Large intestine (tissue), 3 donors: Measurements from ENCODE around the gene TAGLN3. TPM values are rescaled to one million over a fixed set of nuclear protein-coding genes. Genes with fewer than 3 reads are reported as not detected.
A peak's percentile ranks its signal among the peaks of the same experiment; 100 is the strongest.

Experiments
- DNase-seq, 2 donors: peaks; one replicate each; pipeline versions ENCODE4 v3.0.0 to v3.0.0-alpha.2; 2013
- H3K27ac ChIP-seq: one replicate; pipeline ENCODE4 v1.5.1; 2013; ENCODE audit warnings: low read length
- H3K27me3 ChIP-seq: 2 replicates; pipeline ENCODE4 v1.6.1; 2013; ENCODE audit warnings: low read length; ENCODE audit not compliant: control insufficient read depth, insufficient read depth
- H3K36me3 ChIP-seq: 2 replicates; pipeline ENCODE4 v1.6.1; 2013; ENCODE audit warnings: low read length; ENCODE audit not compliant: control insufficient read depth, insufficient read depth
- H3K4me1 ChIP-seq: one replicate; pipeline ENCODE4 v1.6.1; 2013; ENCODE audit warnings: low read length; ENCODE audit not compliant: control insufficient read depth, insufficient read depth
- H3K4me3 ChIP-seq: one replicate; pipeline ENCODE4 v1.5.1; 2013; ENCODE audit warnings: low read length
- H3K9me3 ChIP-seq: one replicate; pipeline ENCODE4 v1.6.1; 2013; ENCODE audit warnings: mild to moderate bottlenecking, low read depth, low read length, moderate library complexity; ENCODE audit not compliant: control insufficient read depth
- WGBS: methylation state at CpG from one replicate; pipeline ENCODE4 v1.1.5; 2013; ENCODE audit warnings: low lambda C conversion rate; ENCODE audit not compliant: insufficient coverage; 5-methylcytosine and 5-hydroxymethylcytosine counted together
- polyA plus RNA-seq: library from polyadenylated mRNA; unstranded; fragments of 120-200 nt; gene quantifications from one replicate; pipeline ENCODE4 v1.2.1, GENCODE V29; 2013

The TAGLN3 gene
- polyA plus RNA-seq, 1 donor: 20.2 TPM

- DNase-seq: no peak
- Histone ChIP-seq H3K36me3 (peaks cover 12% of the 10 kb centered on the region), H3K4me3 (no peak overlapping the region), H3K9me3 (no peaks in the 10 kb centered on the region), H3K27me3 (no peaks in the 10 kb centered on the region), H3K27ac (no peak overlapping the region), H3K4me1 (no peaks in the 10 kb centered on the region)
- no CpG with 5 or more reads among the region's 4 CpGs for WGBS
Observed at GRCh38 chr3:111956995-111957734, 41.6 kb upstream of the TAGLN3 start.

GRCh38 chr3:111961461-111962164, 37.1 kb upstream of the TAGLN3 start:
- Histone ChIP-seq H3K4me1 (no peaks in the 10 kb centered on the region), H3K9me3 (no peaks in the 10 kb centered on the region), H3K4me3 (no peak overlapping the region), H3K36me3 (peaks cover 2% of the 10 kb centered on the region), H3K27me3 (no peaks in the 10 kb centered on the region), H3K27ac (no peak overlapping the region)
- DNase-seq: no peak
- 100% methylated on average over 1 of the region's 3 CpGs for WGBS

- DNase-seq: no peak
- Histone ChIP-seq H3K9me3 (no peaks in the 10 kb centered on the region), H3K36me3 (peaks cover 5% of the 10 kb centered on the region), H3K27ac (no peak overlapping the region), H3K27me3 (no peaks in the 10 kb centered on the region), H3K4me1 (peaks cover 4% of the 10 kb centered on the region), H3K4me3 (no peak overlapping the region)
- no CpG with 5 or more reads among the region's 1 CpG for WGBS
Observed at GRCh38 chr3:111963424-111963823, 35.3 kb upstream of the TAGLN3 start.

DNA sequence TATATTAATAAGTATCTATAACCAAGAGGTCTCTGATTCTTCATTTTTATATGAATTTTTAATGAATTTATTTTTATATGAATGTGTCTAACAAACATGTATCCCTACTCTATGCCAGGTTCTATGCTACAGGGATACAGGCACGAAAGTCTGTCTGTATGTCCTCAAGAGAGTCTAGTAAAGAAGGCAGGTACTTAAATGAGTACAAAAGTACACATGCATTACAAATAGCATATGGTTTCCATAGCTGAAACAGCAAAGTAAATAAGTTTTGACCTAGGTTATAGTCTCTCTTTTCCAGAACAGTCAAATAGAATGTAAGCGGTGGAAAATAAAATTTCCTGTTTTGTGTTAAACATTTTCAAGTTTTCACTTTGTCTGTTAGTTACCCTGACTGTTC, 33.2 kb upstream of the TAGLN3 start:
- H3K4me1 ChIP-seq: peaks cover 4% of the 10 kb centered on the region
- H3K27me3 ChIP-seq: no peaks in the 10 kb centered on the region
- 88% methylated on average over 1 of the region's 2 CpGs for WGBS
- peaks cover 5% of the 10 kb centered on the region for H3K36me3 ChIP-seq
- H3K27ac ChIP-seq: no peak overlapping the region
- no peaks in the 10 kb centered on the region for H3K9me3 ChIP-seq
- no peak for DNase-seq
- H3K4me3 ChIP-seq: no peak overlapping the region

DNA sequence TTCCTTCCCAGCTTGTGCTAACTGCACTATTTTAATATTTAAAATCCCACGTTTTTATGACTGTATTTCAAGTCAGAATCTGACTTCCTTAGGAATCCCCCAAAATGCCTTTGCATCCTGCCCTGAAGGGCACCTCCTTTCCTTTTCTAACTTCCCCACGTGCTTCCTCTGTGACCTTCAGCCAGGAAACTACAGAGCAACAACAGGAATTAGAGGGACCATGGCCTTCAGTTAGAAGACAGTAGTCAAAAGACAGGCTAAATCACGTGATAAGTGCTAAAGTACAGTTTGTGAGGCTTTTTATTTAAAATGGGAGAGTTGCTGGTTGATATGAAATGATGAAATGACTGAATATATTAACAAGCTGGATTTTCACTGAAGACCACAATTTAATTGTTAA, 31.7 kb upstream of the TAGLN3 start:
- Histone ChIP-seq H3K9me3 (no peaks in the 10 kb centered on the region), H3K36me3 (peaks cover 5% of the 10 kb centered on the region), H3K4me1 (peaks cover 4% of the 10 kb centered on the region), H3K27me3 (no peaks in the 10 kb centered on the region), H3K4me3 (no peak overlapping the region), H3K27ac (peak overlapping the region; percentile 57)
- peak; percentile 37 to 63 for DNase-seq
- 55% methylated on average over 2 of the region's 3 CpGs for WGBS

- Histone ChIP-seq H3K9me3 (no peaks in the 10 kb centered on the region), H3K36me3 (peaks cover 5% of the 10 kb centered on the region), H3K4me1 (peaks cover 4% of the 10 kb centered on the region), H3K27ac (peak overlapping the region; percentile 57), H3K27me3 (no peaks in the 10 kb centered on the region), H3K4me3 (no peak overlapping the region)
- peak; percentile 74 to 75 for DNase-seq
- 6% methylated on average over 6 of the region's 8 CpGs for WGBS
Observed at GRCh38 chr3:111967651-111968274, 31.0 kb upstream of the TAGLN3 start.

- no peak overlapping the region for H3K27ac ChIP-seq
Observed at GRCh38 chr3:111968319-111969054, 30.2 kb upstream of the TAGLN3 start.

DNA sequence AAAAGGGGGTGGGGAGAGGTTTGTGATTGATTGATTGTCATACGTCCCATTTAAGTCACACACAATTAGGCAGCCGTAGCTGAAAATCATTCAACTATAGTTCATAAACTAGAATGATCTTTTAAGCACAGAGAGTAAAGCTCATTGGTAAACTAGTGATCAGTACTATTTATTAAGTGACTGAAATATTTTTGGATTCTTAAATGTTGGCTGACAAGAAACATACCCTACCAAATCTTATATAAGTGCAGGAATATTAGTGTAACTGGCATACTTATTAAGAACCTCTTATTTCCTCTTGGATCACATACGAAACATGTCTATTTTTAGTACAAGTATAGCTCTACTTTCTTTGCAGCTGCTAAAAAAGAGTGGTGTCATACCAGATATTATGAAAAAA, 28.3 kb upstream of the TAGLN3 start:
- Histone ChIP-seq H3K4me1 (peaks cover 4% of the 10 kb centered on the region), H3K4me3 (no peak overlapping the region), H3K27me3 (no peaks in the 10 kb centered on the region), H3K9me3 (no peaks in the 10 kb centered on the region), H3K27ac (no peak overlapping the region), H3K36me3 (peaks cover 3% of the 10 kb centered on the region)
- no peak for DNase-seq
- WGBS: 85% methylated on average over 3 of the region's 3 CpGs

More at GRCh38 chr3:111968319-111969054, 30.2 kb upstream of the TAGLN3 start:
- Histone ChIP-seq H3K27me3 (no peaks in the 10 kb centered on the region), H3K9me3 (no peaks in the 10 kb centered on the region), H3K4me1 (peaks cover 4% of the 10 kb centered on the region), H3K4me3 (no peak overlapping the region), H3K36me3 (peaks cover 5% of the 10 kb centered on the region)
- WGBS: 84% methylated on average over 3 of the region's 5 CpGs
- no peak for DNase-seq

- H3K4me1 ChIP-seq: peaks cover 4% of the 10 kb centered on the region
- H3K9me3 ChIP-seq: no peaks in the 10 kb centered on the region
- H3K27me3 ChIP-seq: no peaks in the 10 kb centered on the region
- DNase-seq: no peak
- 86% methylated on average over 1 of the region's 11 CpGs for WGBS
- no peak overlapping the region for H3K4me3 ChIP-seq
- H3K27ac ChIP-seq: no peak overlapping the region
- peaks cover 3% of the 10 kb centered on the region for H3K36me3 ChIP-seq
Observed at GRCh38 chr3:111971533-111972130, 27.1 kb upstream of the TAGLN3 start.

DNA sequence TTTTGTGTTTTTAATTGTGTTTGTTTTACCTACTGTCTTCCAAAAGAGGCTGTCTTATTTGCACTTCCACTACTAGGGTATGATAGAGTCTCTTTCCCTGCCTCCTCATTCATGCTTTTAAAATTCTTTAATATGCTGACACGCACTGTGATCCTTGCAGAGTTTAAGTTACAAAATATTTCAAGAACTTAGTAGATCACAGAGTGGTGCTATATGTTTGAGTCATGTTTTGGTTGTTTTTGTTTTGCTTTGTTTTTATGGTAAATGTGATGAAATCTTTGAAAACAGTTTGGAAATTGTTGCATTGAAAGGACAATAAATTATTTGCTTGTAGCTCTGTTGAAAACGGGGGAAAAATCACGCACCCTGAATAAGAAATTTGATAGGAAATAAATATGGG, 25.8 kb upstream of the TAGLN3 start:
- H3K27ac ChIP-seq: no peak overlapping the region
- no peaks in the 10 kb centered on the region for H3K9me3 ChIP-seq
- 100% methylated on average over 1 of the region's 3 CpGs for WGBS
- H3K4me1 ChIP-seq: no peaks in the 10 kb centered on the region
- peaks cover 2% of the 10 kb centered on the region for H3K36me3 ChIP-seq
- no peaks in the 10 kb centered on the region for H3K27me3 ChIP-seq
- no peak overlapping the region for H3K4me3 ChIP-seq
- no peak for DNase-seq
